H1 (cell line): ENCODE measurements around the gene TMEM150A. TPM values are rescaled to one million over a fixed set of nuclear protein-coding genes. Genes with fewer than 3 reads are reported as not detected.

ENCODE experiments used
- ATF2 ChIP-seq: IDR thresholded peaks from 2 replicates; pipeline ENCODE4 v1.6.1; 2012; ENCODE audit warnings: low read length, inconsistent platforms
- EZH2 ChIP-seq: fragments of 200-600 bp; sonication (generic); IDR thresholded peaks from 2 replicates; pipeline ENCODE4 v1.7.1; 2012; ENCODE audit warnings: low read depth, mild to moderate bottlenecking, moderate library complexity, low read length, inconsistent platforms; ENCODE audit not compliant: severe bottlenecking
- FOSL1 ChIP-seq: IDR thresholded peaks from 2 replicates; pipeline ENCODE4 v1.6.1; 2011; ENCODE audit warnings: mild to moderate bottlenecking, low read depth, low read length, moderate library complexity; ENCODE audit not compliant: insufficient read depth
- GTF2F1 ChIP-seq: IDR thresholded peaks from 2 replicates; pipeline ENCODE4 v1.6.1; 2012; ENCODE audit warnings: low read depth, low read length, improper control_type of control experiment, borderline replicate concordance
- HDAC6 ChIP-seq: IDR thresholded peaks from one replicate; pipeline ENCODE4 v1.7.1; 2012; ENCODE audit warnings: low read depth, mild to moderate bottlenecking, inconsistent platforms, low read length, moderate library complexity
- JUN ChIP-seq: IDR thresholded peaks from 2 replicates; pipeline ENCODE4 v1.6.1; 2011; ENCODE audit warnings: low read depth, mild to moderate bottlenecking, improper control_type of control experiment, low read length
- KDM1A ChIP-seq: fragments of 200-600, 300-600 bp; sonication (generic); IDR thresholded peaks from 2 replicates; pipeline ENCODE4 v1.7.1; 2016; ENCODE audit warnings: mild to moderate bottlenecking, low read length, borderline replicate concordance
- KDM5A ChIP-seq: fragments of 200-600 bp; IDR thresholded peaks from 2 replicates; pipeline ENCODE4 v1.7.1; 2012; ENCODE audit warnings: mild to moderate bottlenecking, low read length, inconsistent platforms, mixed read lengths
- POU5F1 ChIP-seq: IDR thresholded peaks from 2 replicates; pipeline ENCODE4 v1.6.1; 2011; ENCODE audit warnings: low read depth, mild to moderate bottlenecking, low read length, moderate library complexity
- SIN3A ChIP-seq, 2 experiments: IDR thresholded peaks in 1 of 2; conservative IDR thresholded peaks in 1 of 2; 2 replicates each; pipeline ENCODE4 v1.6.1; 2011 to 2012; ENCODE audit warnings: low read length in 2 of 2, improper control_type of control experiment in 1 of 2, low read depth in 1 of 2, mild to moderate bottlenecking in 1 of 2
- SP2 ChIP-seq: IDR thresholded peaks from 2 replicates; pipeline ENCODE4 v1.6.1; 2012; ENCODE audit warnings: mild to moderate bottlenecking, low read length, inconsistent platforms
- SP4 ChIP-seq: IDR thresholded peaks from 2 replicates; pipeline ENCODE4 v1.6.1; 2012; ENCODE audit warnings: low read length, inconsistent platforms
- TCF12 ChIP-seq: IDR thresholded peaks from 2 replicates; pipeline ENCODE4 v1.6.1; 2011; ENCODE audit warnings: low read depth, mild to moderate bottlenecking, low read length
- TEAD4 ChIP-seq: IDR thresholded peaks from 2 replicates; pipeline ENCODE4 v1.6.1; 2012; ENCODE audit warnings: low read depth, low read length, inconsistent platforms, mixed read lengths
- polyA plus RNA-seq, 7 experiments: library from polyadenylated mRNA; depleted of rRNA in 3 of 7; stranded (reverse) in 5 of 7; unstranded in 2 of 7; fragments of >200 nt in 5 of 7; fragments of 200-250 nt in 2 of 7; gene quantifications; 1 replicate in 5 of 7; 2 replicates in 1 of 7; 4 replicates in 1 of 7; pipeline versions ENCODE4 v1.2.1 to v1.2.3, GENCODE V29; 2011 to 2013; ENCODE audit warnings: missing spikeins in 2 of 7, mixed read lengths in 2 of 7
- total RNA-seq: library from RNA; stranded (reverse); fragmentation: NEBNext Ultra II Directional; extraction: Animal tissue kit (Norgen Biotek cat#: 25700); gene quantifications from 2 replicates; pipeline ENCODE4 v1.2.1, GENCODE V29; 2021

Gene TMEM150A
- total and polyA plus RNA-seq, 2 of the 8 experiments (the other 6 are each of a cell fraction or from before 2014, with no cell fraction given): 19.8 to 29.9 TPM

GRCh38 chr2:85595301-85596025, 7.0 kb downstream of the TMEM150A start, which contains the start of gene RNF181 (continued):
- TF ChIP-seq GTF2F1 (no peak), SP2 (peak; percentile 17; the same call in 1 of the 2 replicates), ATF2 (no peak), KDM5A (no peak; the same call in 1 of the 2 replicates), EZH2 (no peak), POU5F1 (no peak), KDM1A (no peak), JUN (no peak), FOSL1 (no peak), TEAD4 (no peak), SP4 (0 out of 2 replicates have a peak, but pooled peaks have one; percentile 43), HDAC6 (no peak), SIN3A (conservative IDR thresholded peaks at IDR 0.05 in 1 of 2, IDR thresholded peaks at IDR 0.05 in 1 of 2; ENCODE audit: low read depth in 1 of 2, low read length in 2 of 2) (peak in 1 of 2 experiments; percentile 86; a peak in 2 of 4 replicates), TCF12 (no peak)
